Measurements from ENCODE around the gene KCNH1.

- TF ChIP-seq, protein P1, sequence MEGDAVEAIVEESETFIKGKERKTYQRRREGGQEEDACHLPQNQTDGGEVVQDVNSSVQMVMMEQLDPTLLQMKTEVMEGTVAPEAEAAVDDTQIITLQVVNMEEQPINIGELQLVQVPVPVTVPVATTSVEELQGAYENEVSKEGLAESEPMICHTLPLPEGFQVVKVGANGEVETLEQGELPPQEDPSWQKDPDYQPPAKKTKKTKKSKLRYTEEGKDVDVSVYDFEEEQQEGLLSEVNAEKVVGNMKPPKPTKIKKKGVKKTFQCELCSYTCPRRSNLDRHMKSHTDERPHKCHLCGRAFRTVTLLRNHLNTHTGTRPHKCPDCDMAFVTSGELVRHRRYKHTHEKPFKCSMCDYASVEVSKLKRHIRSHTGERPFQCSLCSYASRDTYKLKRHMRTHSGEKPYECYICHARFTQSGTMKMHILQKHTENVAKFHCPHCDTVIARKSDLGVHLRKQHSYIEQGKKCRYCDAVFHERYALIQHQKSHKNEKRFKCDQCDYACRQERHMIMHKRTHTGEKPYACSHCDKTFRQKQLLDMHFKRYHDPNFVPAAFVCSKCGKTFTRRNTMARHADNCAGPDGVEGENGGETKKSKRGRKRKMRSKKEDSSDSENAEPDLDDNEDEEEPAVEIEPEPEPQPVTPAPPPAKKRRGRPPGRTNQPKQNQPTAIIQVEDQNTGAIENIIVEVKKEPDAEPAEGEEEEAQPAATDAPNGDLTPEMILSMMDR (conservative IDR thresholded peaks at IDR 0.05; ENCODE audit: low read depth, low read length), result no peak
- TF ChIP-seq EZH2 (IDR thresholded peaks at IDR 0.05; ENCODE audit: borderline replicate concordance, low read depth, low read length, poor library complexity, severe bottlenecking), result no peak
Observed at GRCh38 chr1:210669951-210670350, 464.0 kb downstream of the KCNH1 start.

Measured in A673 (cell line).